ENCODE measurements around the gene AMBN.

DNA sequence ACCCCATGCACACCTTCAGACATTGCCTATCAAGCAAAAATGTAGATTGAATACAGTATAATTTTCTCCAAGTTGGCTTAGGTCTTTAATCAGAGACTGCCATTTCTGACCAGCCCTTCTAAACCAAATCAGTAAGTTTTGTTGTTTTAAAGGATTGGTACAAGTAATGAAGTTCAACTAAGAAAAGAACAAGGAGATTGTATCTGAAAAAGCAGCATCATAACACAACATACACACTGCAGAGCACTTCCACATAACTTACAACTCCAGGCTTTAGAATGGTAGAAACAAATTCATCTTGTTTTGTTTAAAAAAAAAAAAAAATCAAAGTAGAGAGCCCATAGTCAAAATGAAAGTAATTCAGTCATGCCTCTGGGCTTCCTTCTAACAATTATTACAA is 16.1 kb upstream of the AMBN start:
- TF ChIP-seq, protein P1, sequence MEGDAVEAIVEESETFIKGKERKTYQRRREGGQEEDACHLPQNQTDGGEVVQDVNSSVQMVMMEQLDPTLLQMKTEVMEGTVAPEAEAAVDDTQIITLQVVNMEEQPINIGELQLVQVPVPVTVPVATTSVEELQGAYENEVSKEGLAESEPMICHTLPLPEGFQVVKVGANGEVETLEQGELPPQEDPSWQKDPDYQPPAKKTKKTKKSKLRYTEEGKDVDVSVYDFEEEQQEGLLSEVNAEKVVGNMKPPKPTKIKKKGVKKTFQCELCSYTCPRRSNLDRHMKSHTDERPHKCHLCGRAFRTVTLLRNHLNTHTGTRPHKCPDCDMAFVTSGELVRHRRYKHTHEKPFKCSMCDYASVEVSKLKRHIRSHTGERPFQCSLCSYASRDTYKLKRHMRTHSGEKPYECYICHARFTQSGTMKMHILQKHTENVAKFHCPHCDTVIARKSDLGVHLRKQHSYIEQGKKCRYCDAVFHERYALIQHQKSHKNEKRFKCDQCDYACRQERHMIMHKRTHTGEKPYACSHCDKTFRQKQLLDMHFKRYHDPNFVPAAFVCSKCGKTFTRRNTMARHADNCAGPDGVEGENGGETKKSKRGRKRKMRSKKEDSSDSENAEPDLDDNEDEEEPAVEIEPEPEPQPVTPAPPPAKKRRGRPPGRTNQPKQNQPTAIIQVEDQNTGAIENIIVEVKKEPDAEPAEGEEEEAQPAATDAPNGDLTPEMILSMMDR (conservative IDR thresholded peaks at IDR 0.05 in 1 of 2, IDR thresholded peaks at IDR 0.05 in 1 of 2; ENCODE audit: extremely low read depth in 1 of 2, insufficient read depth in 1 of 2, low read depth in 1 of 2, low read length in 2 of 2) = no peak
- no peak for TF ChIP-seq EZH2 (IDR thresholded peaks at IDR 0.05; ENCODE audit: borderline replicate concordance, low read length)
